ENCODE results near the gene IRF2BPL.

Gene IRF2BPL

GRCh38 chr14:77053046-77053841 lies 24.7 kb upstream of the IRF2BPL start:
- DNase-seq (ENCODE audit: low read depth in 2 of 2): peak; percentile 68 to 72

- no peak for DNase-seq (ENCODE audit: low read depth in 2 of 2)
These were observed 24.0 kb upstream of the IRF2BPL start for GRCh38 chr14:77052281-77053044.

- DNase-seq (ENCODE audit: low read depth in 2 of 2): no peak
These were observed 22.6 kb upstream of the IRF2BPL start for GRCh38 chr14:77051116-77051515.

- DNase-seq (ENCODE audit: low read depth in 2 of 2): no peak
These were observed 18.2 kb upstream of the IRF2BPL start for GRCh38 chr14:77046721-77047120.

- DNase-seq (ENCODE audit: low read depth in 2 of 2): no peak
These were observed 17.0 kb upstream of the IRF2BPL start for GRCh38 chr14:77045238-77046162.

GRCh38 chr14:77044783-77045237 lies 16.3 kb upstream of the IRF2BPL start:
- DNase-seq (ENCODE audit: low read depth in 2 of 2): no peak

- DNase-seq (ENCODE audit: low read depth in 2 of 2): no peak
These were observed 15.5 kb upstream of the IRF2BPL start for GRCh38 chr14:77043984-77044485.

GRCh38 chr14:77043177-77043983 lies 14.9 kb upstream of the IRF2BPL start:
- DNase-seq (ENCODE audit: low read depth in 2 of 2): peak; percentile 28 to 50

GRCh38 chr14:77041881-77042545 lies 13.5 kb upstream of the IRF2BPL start:
- DNase-seq (ENCODE audit: low read depth in 2 of 2): no peak

- DNase-seq (ENCODE audit: low read depth in 2 of 2): no peak
These were observed 12.5 kb upstream of the IRF2BPL start for GRCh38 chr14:77040741-77041653.

GRCh38 chr14:77040059-77040740 lies 11.7 kb upstream of the IRF2BPL start:
- peak; percentile 92 to 95 for DNase-seq (ENCODE audit: low read depth in 2 of 2)

- DNase-seq (ENCODE audit: low read depth in 2 of 2): no peak
These were observed 11.0 kb upstream of the IRF2BPL start for GRCh38 chr14:77039285-77040058.

GRCh38 chr14:77037938-77038568 lies 9.5 kb upstream of the IRF2BPL start:
- DNase-seq (ENCODE audit: low read depth in 2 of 2): peak; percentile 50 to 69

- no peak for DNase-seq (ENCODE audit: low read depth in 2 of 2)
These were observed 8.9 kb upstream of the IRF2BPL start for GRCh38 chr14:77037215-77037937.

GRCh38 chr14:77036484-77037214 lies 8.1 kb upstream of the IRF2BPL start:
- DNase-seq (ENCODE audit: low read depth in 2 of 2): no peak

- DNase-seq (ENCODE audit: low read depth in 2 of 2): no peak
These were observed 6.8 kb upstream of the IRF2BPL start for GRCh38 chr14:77035267-77035666.

All from stimulated activated CD8-positive, alpha-beta memory T cell treated with anti-CD3 and anti-CD28 coated beads, Interleukin-7, amount 100 ng/mL, for 4 hours (primary cell).